HEK293T (cell line): ENCODE measurements around the gene DAO.

Source experiments
- CTCF ChIA-PET: fragments of 350-600 bp; formaldehyde crosslinking; extraction: SDS; loops from one replicate; lab custom pipeline; 2021; ENCODE audit warnings: antibody characterized with exemption, inconsistent platforms; lab: Yijun Ruan, JAX
- POLR2A ChIA-PET: fragments of 350-600 bp; formaldehyde crosslinking; extraction: SDS; loops from one replicate; lab custom pipeline; 2020; ENCODE audit warnings: antibody characterized with exemption, inconsistent platforms; lab: Yijun Ruan, JAX
- DNase-seq: peaks from one replicate; pipeline ENCODE4 v3.0.0; 2012; ENCODE audit warnings: mixed read lengths; ENCODE audit errors: extremely low spot score
- ARNT ChIP-seq: fragments of 450-650 bp; IDR thresholded peaks from 2 replicates; pipeline ENCODE4 v1.6.1; 2017; ENCODE audit warnings: mild to moderate bottlenecking
- BHLHE40 ChIP-seq: fragments of 450-650 bp; IDR thresholded peaks from 2 replicates; pipeline ENCODE4 v1.6.1; 2016; ENCODE audit warnings: mild to moderate bottlenecking, moderate library complexity, borderline replicate concordance
- CTBP1 ChIP-seq: fragments of 450-650 bp; IDR thresholded peaks from 2 replicates; pipeline ENCODE4 v1.6.1; 2016; ENCODE audit warnings: borderline replicate concordance
- ELF4 ChIP-seq: fragments of 450-650 bp; IDR thresholded peaks from 2 replicates; pipeline ENCODE4 v1.6.1; 2017; ENCODE audit warnings: antibody characterized with exemption
- FOXA1 ChIP-seq: fragments of 450-650 bp; IDR thresholded peaks from 2 replicates; pipeline ENCODE4 v1.6.1; 2016; ENCODE audit warnings: mild to moderate bottlenecking
- FOXK2 ChIP-seq: fragments of 450-650 bp; IDR thresholded peaks from 2 replicates; pipeline ENCODE4 v1.6.1; 2016; ENCODE audit warnings: mild to moderate bottlenecking
- FOXM1 ChIP-seq: fragments of 450-650 bp; IDR thresholded peaks from 2 replicates; pipeline ENCODE4 v1.6.1; 2017; ENCODE audit warnings: mild to moderate bottlenecking, borderline replicate concordance
- HDGF ChIP-seq: fragments of 450-650 bp; IDR thresholded peaks from 2 replicates; pipeline ENCODE4 v1.6.1; 2017; ENCODE audit warnings: antibody characterized with exemption, borderline replicate concordance
- L3MBTL2 ChIP-seq: fragments of 450-650 bp; conservative IDR thresholded peaks from 2 replicates; pipeline ENCODE4 v1.6.1; 2016; ENCODE audit warnings: mild to moderate bottlenecking
- LEF1 ChIP-seq: fragments of 450-650 bp; IDR thresholded peaks from 2 replicates; pipeline ENCODE4 v1.6.1; 2017; ENCODE audit warnings: mild to moderate bottlenecking, borderline replicate concordance
- NFRKB ChIP-seq: fragments of 450-650 bp; IDR thresholded peaks from 2 replicates; pipeline ENCODE4 v1.6.1; 2016; ENCODE audit warnings: mild to moderate bottlenecking, moderate library complexity
- PKNOX1 ChIP-seq: fragments of 450-650 bp; IDR thresholded peaks from 2 replicates; pipeline ENCODE4 v1.6.1; 2016
- SP1 ChIP-seq: fragments of 450-650 bp; IDR thresholded peaks from 2 replicates; pipeline ENCODE4 v1.6.1; 2017
- SUZ12 ChIP-seq: fragments of 450-650 bp; IDR thresholded peaks from 2 replicates; pipeline ENCODE4 v1.6.1; 2016; ENCODE audit warnings: mild to moderate bottlenecking
- TARDBP ChIP-seq: fragments of 450-650 bp; IDR thresholded peaks from 2 replicates; pipeline ENCODE4 v1.6.1; 2016
- ZNF384 ChIP-seq: fragments of 450-650 bp; IDR thresholded peaks from 2 replicates; pipeline ENCODE4 v1.6.1; 2016

DAO gene

GRCh38 chr12:108853981-108854446, 25.9 kb upstream of the DAO start:
- DNase-seq: no peak
- ChIA-PET CTCF (no interaction called here), POLR2A (no interaction called here)
- no peak for TF ChIP-seq TARDBP
- TF ChIP-seq SUZ12: no peak
- no peak for TF ChIP-seq FOXA1
- TF ChIP-seq BHLHE40: no peak
- no peak for TF ChIP-seq FOXK2
- no peak for TF ChIP-seq HDGF
- no peak for TF ChIP-seq LEF1
- no peak for TF ChIP-seq CTBP1
- TF ChIP-seq ARNT: no peak
- TF ChIP-seq ELF4: no peak
- TF ChIP-seq FOXM1: no peak
- no peak for TF ChIP-seq PKNOX1
- no peak for TF ChIP-seq NFRKB
- TF ChIP-seq SP1: no peak
- TF ChIP-seq ZNF384: no peak
- no peak for TF ChIP-seq L3MBTL2

- CTCF ChIA-PET: no interaction called here
- POLR2A ChIA-PET: no interaction called here
- no peak for DNase-seq
- TF ChIP-seq SUZ12 (no peak), HDGF (no peak), CTBP1 (no peak), ZNF384 (no peak), SP1 (no peak), TARDBP (no peak), PKNOX1 (no peak), ARNT (no peak), FOXK2 (no peak), FOXA1 (no peak), NFRKB (no peak)
These were observed 25.2 kb upstream of the DAO start for GRCh38 chr12:108854451-108855283.

GRCh38 chr12:108855284-108856169, 24.4 kb upstream of the DAO start:
- POLR2A ChIA-PET: no interaction called here
- CTCF ChIA-PET: no interaction called here
- TF ChIP-seq BHLHE40 (no peak), LEF1 (no peak), ELF4 (no peak), TARDBP (no peak), SUZ12 (no peak), ARNT (no peak), FOXA1 (no peak), SP1 (no peak), ZNF384 (no peak), FOXM1 (no peak), FOXK2 (no peak), L3MBTL2 (no peak), CTBP1 (no peak), HDGF (no peak), PKNOX1 (no peak), NFRKB (no peak)
- no peak for DNase-seq

- no peak for DNase-seq
- CTCF ChIA-PET: no interaction called here
- POLR2A ChIA-PET: interaction anchor here (1.8 kb wide), 1 partner anchor 13 kb away, joined by 4 read pairs; no protein-coding TSS in a partner anchor
- TF ChIP-seq ZNF384 (no peak), LEF1 (no peak), L3MBTL2 (no peak), SP1 (no peak), TARDBP (no peak), CTBP1 (no peak), SUZ12 (no peak), FOXK2 (no peak), HDGF (no peak), PKNOX1 (no peak), ELF4 (no peak), FOXM1 (no peak), NFRKB (no peak), BHLHE40 (no peak), ARNT (no peak), FOXA1 (no peak)
These were observed 23.8 kb upstream of the DAO start for GRCh38 chr12:108856170-108856427.

- TF ChIP-seq PKNOX1: no peak
- TF ChIP-seq HDGF: 0 out of 2 replicates have a peak, but pooled peaks have one; percentile 51
- POLR2A ChIA-PET: interaction anchor here (0.9 to 1.8 kb wide), 5 partner anchors 9 to 30 kb away, joined by 3 to 6 read pairs (median 4); no protein-coding TSS in a partner anchor
- no peak for DNase-seq
- CTCF ChIA-PET: no interaction called here
These were observed 23.3 kb upstream of the DAO start for GRCh38 chr12:108856428-108857157.
